ENCODE results near the gene KANK4.

DNA sequence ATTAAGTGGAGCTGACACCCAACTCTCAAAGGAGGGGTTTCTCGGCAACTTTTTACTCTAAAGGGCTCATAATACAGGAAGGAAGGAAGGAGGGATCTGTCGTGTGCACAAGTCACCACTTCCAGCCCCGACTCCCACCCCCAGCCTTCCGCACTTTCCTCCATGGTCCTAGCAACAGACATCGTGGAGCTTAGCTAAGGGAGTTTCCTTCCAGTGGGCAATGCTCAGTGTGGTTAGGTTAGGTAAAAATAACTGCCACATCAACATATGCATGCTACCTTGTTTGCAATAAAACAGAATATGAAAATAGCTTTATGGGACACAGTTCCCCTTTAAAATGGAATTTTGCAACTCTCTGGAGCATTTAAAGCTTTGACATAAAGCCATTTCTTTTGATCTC is 35.2 kb downstream of the KANK4 start:
- TF ChIP-seq, protein P1, sequence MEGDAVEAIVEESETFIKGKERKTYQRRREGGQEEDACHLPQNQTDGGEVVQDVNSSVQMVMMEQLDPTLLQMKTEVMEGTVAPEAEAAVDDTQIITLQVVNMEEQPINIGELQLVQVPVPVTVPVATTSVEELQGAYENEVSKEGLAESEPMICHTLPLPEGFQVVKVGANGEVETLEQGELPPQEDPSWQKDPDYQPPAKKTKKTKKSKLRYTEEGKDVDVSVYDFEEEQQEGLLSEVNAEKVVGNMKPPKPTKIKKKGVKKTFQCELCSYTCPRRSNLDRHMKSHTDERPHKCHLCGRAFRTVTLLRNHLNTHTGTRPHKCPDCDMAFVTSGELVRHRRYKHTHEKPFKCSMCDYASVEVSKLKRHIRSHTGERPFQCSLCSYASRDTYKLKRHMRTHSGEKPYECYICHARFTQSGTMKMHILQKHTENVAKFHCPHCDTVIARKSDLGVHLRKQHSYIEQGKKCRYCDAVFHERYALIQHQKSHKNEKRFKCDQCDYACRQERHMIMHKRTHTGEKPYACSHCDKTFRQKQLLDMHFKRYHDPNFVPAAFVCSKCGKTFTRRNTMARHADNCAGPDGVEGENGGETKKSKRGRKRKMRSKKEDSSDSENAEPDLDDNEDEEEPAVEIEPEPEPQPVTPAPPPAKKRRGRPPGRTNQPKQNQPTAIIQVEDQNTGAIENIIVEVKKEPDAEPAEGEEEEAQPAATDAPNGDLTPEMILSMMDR (conservative IDR thresholded peaks at IDR 0.05 in 1 of 2, IDR thresholded peaks at IDR 0.05 in 1 of 2; ENCODE audit: low read depth in 1 of 2, low read length in 2 of 2) = no peak
- no peak for TF ChIP-seq EZH2 (IDR thresholded peaks at IDR 0.05; ENCODE audit: low read length, missing control alignments)

All from fibroblast of lung (primary cell).